Cerebellar cortex (tissue), 1 donor: ENCODE results near the gene AOX1.
"Not testable (repeated sequence)": the region's sequence is repeated elsewhere in the genome, so short reads cannot be mapped to it uniquely, and the experiment has no call there.

ENCODE experiments used
- DNase-seq: peaks from one replicate; pipeline ENCODE4 v3.0.0-alpha.2; 2015; ENCODE audit warnings: low spot score

Gene AOX1

GRCh38 chr2:200702646-200703118, 116.9 kb downstream of the AOX1 start:
- peak; percentile 1 for DNase-seq

GRCh38 chr2:200703127-200703925, 117.5 kb downstream of the AOX1 start:
- peak; percentile 59 for DNase-seq

GRCh38 chr2:200703926-200704637, 118.3 kb downstream of the AOX1 start:
- no peak for DNase-seq

- DNase-seq = peak; percentile 9
These were observed 119.7 kb downstream of the AOX1 start for GRCh38 chr2:200705305-200706041.

GRCh38 chr2:200708943-200709342, 123.1 kb downstream of the AOX1 start:
- no peak for DNase-seq

- peak; percentile 98 for DNase-seq
These were observed 127.3 kb downstream of the AOX1 start for GRCh38 chr2:200713003-200713703.

GRCh38 chr2:200713704-200714064, 127.9 kb downstream of the AOX1 start:
- DNase-seq = peak; percentile 3

- not testable (repeated sequence) for DNase-seq
These were observed 129.2 kb downstream of the AOX1 start for GRCh38 chr2:200715014-200715413.

- DNase-seq = no peak
These were observed 130.6 kb downstream of the AOX1 start for GRCh38 chr2:200716386-200716785.
